Testis (tissue), 3 donors: ENCODE results near the gene DPP3. TPM values are rescaled to one million over a fixed set of nuclear protein-coding genes. Genes with fewer than 3 reads are reported as not detected.

Experiments
- DNase-seq: peaks from one replicate; pipeline ENCODE4 v3.0.0-alpha.2; 2019
- H3K27ac ChIP-seq, 2 donors: fragments of 200-600 bp; sonication (generic); one replicate each; pipeline ENCODE4 v1.5.1; 2019
- H3K27me3 ChIP-seq: fragments of 200-600 bp; sonication (generic); one replicate; pipeline ENCODE4 v1.5.1; 2019
- H3K36me3 ChIP-seq: fragments of 200-600 bp; sonication (generic); one replicate; pipeline ENCODE4 v1.5.1; 2017; ENCODE audit warnings: low read depth; ENCODE audit errors: missing control alignments
- H3K4me1 ChIP-seq: fragments of 200-600 bp; sonication (generic); one replicate; pipeline ENCODE4 v1.5.1; 2019
- H3K4me3 ChIP-seq, 2 donors: fragments of 200-600 bp; sonication (generic); one replicate each; pipeline ENCODE4 v1.5.1; 2017 to 2019
- H3K9me3 ChIP-seq: fragments of 200-600 bp; sonication (generic); one replicate; pipeline ENCODE4 v1.5.1; 2017
- POLR2A ChIP-seq: fragments of 450-650 bp; IDR thresholded peaks from one replicate; pipeline ENCODE4 v1.6.1; 2017; ENCODE audit warnings: antibody characterized with exemption, mild to moderate bottlenecking, moderate library complexity
- WGBS, 2 donors: methylation state at CpG; one replicate each; pipeline ENCODE4 v1.1.5; 2018; 5-methylcytosine and 5-hydroxymethylcytosine counted together
- intact Hi-C: fragments of 100-400 bp; cut with DNase I; formaldehyde crosslinking; loops from one replicate; pipeline ENCODE4 v1.15.1; 2023; ENCODE audit warnings: low total_unique reads
- polyA plus RNA-seq: library from polyadenylated mRNA; stranded (reverse); fragments of 350-450 nt; fragmentation: Illumina TruSeq; extraction: RNeasy Lipid Tissue Mini Kit (QIAGEN cat#74804); gene quantifications from one replicate; pipeline ENCODE4 v1.2.3, GENCODE V29; 2014; ENCODE audit warnings: low read depth, low replicate concordance; ENCODE audit not compliant: insufficient read depth
- total RNA-seq, 2 donors: library from RNA; depleted of rRNA; stranded (reverse); fragments of >200 nt; gene quantifications; one replicate each; pipeline ENCODE4 v1.2.3, GENCODE V29; 2016
- TF ChIP-seq, protein P1 (sequence below), 3 experiments: fragments of 450-650 bp in 2 of 3; fragments of 200-600 bp in 1 of 3; sonication (generic) in 1 of 3; IDR thresholded peaks; one replicate each; pipeline ENCODE4 v1.5.1; 2016 to 2019; ENCODE audit warnings: antibody characterized with exemption in 3 of 3, mild to moderate bottlenecking in 2 of 3, moderate library complexity in 1 of 3

The DPP3 gene
- total and polyA plus RNA-seq, 3 donors from 2014 or later, result 24.8 to 31.0 (median 29.3) TPM

- no peak for DNase-seq
- Histone ChIP-seq H3K27me3 (no peaks in the 10 kb centered on the region), H3K27ac (no peak overlapping the region), H3K9me3 (no peaks in the 10 kb centered on the region), H3K4me1 (no peaks in the 10 kb centered on the region), H3K4me3 (no peak overlapping the region), H3K36me3 (no peaks in the 10 kb centered on the region)
- WGBS, 2 donors, result 75 to 82% methylated on average over 17 to 19 of the region's 20 CpGs
- intact Hi-C loops, result no loop called here
- no peak for TF ChIP-seq POLR2A
- TF ChIP-seq, protein P1, sequence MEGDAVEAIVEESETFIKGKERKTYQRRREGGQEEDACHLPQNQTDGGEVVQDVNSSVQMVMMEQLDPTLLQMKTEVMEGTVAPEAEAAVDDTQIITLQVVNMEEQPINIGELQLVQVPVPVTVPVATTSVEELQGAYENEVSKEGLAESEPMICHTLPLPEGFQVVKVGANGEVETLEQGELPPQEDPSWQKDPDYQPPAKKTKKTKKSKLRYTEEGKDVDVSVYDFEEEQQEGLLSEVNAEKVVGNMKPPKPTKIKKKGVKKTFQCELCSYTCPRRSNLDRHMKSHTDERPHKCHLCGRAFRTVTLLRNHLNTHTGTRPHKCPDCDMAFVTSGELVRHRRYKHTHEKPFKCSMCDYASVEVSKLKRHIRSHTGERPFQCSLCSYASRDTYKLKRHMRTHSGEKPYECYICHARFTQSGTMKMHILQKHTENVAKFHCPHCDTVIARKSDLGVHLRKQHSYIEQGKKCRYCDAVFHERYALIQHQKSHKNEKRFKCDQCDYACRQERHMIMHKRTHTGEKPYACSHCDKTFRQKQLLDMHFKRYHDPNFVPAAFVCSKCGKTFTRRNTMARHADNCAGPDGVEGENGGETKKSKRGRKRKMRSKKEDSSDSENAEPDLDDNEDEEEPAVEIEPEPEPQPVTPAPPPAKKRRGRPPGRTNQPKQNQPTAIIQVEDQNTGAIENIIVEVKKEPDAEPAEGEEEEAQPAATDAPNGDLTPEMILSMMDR (IDR thresholded peaks at IDR 0.05), result peak in 2 of 3 experiments; percentile 21 to 38
Observed at GRCh38 chr11:66491315-66491935, 11.2 kb downstream of the DPP3 start.

DNA sequence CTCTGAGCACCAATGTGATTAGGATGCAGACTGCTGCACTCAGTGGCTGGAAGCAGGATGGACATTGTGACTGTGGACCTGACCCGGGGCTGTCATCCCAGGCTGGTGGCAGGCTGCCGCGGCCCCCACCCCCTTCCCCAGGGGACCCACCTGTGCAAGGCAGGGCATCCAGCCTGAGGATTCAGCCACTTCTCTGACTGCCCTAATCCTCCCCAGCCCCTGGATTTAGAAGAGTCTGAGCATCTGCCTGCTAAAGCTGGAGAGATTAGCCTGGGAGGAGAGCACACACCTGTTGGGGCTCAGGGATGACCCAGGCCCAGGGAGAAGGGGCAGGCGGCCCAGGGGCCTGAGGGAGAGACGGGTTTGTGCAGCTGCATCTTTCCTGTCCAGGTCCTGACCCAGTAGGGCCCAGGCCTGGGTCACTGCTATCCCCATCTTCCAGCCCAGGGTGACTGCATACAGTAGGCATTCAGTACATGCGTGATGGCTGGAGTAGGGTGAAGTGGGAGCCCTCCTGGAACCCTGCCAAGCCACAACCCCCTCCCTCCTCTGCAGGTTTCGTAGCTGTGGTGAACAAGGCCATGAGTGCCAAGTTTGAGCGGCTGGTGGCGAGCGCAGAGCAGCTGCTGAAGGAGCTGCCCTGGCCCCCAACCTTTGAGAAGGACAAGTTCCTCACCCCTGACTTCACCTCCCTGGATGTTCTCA lies 12.1 kb downstream of the DPP3 start:
- TF ChIP-seq, protein P1 (IDR thresholded peaks at IDR 0.05), result no peak
- no peak for TF ChIP-seq POLR2A
- no peaks in the 10 kb centered on the region for H3K36me3 ChIP-seq
- 94 to 100% methylated on average over 4 to 10 of the region's 10 CpGs for WGBS, 2 donors
- intact Hi-C loops, result no loop called here
- H3K4me1 ChIP-seq, result no peaks in the 10 kb centered on the region
- no peaks in the 10 kb centered on the region for H3K27me3 ChIP-seq
- no peak overlapping the region for H3K4me3 ChIP-seq
- no peaks in the 10 kb centered on the region for H3K9me3 ChIP-seq
- H3K27ac ChIP-seq, result no peak overlapping the region
- DNase-seq, result no peak

DNA sequence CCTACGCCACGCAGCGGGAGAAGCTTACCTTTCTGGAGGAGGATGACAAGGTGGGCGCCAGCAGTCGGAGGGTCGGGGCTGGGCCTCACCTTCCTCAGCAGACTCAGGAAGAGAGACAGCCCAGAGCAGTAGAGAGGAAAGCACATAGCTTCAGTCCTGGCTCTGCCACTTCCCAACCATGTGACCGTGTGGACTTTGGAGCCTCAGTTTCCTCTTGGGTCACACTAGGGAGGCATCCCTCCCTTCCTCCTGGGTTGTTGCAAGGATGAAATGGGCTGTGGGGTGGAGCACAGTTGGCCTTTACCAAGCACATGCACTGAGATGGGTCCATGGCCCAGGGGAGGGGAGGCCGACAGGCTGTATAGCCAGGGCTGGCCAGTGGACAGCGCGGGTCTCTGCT lies 12.9 kb downstream of the DPP3 start:
- no peaks in the 10 kb centered on the region for H3K4me1 ChIP-seq
- no peak overlapping the region for H3K27ac ChIP-seq
- no peaks in the 10 kb centered on the region for H3K36me3 ChIP-seq
- TF ChIP-seq POLR2A, result no peak
- TF ChIP-seq, protein P1 (IDR thresholded peaks at IDR 0.05), result no peak
- 94 to 97% methylated on average over 7 of the region's 10 CpGs for WGBS, 2 donors
- H3K27me3 ChIP-seq, result no peaks in the 10 kb centered on the region
- intact Hi-C loops, result no loop called here
- no peak overlapping the region for H3K4me3 ChIP-seq
- H3K9me3 ChIP-seq, result no peaks in the 10 kb centered on the region
- DNase-seq, result no peak

- DNase-seq, result no peak
- Histone ChIP-seq H3K27ac (no peak overlapping the region), H3K9me3 (no peaks in the 10 kb centered on the region), H3K4me1 (no peaks in the 10 kb centered on the region), H3K4me3 (no peak overlapping the region), H3K27me3 (no peaks in the 10 kb centered on the region), H3K36me3 (no peaks in the 10 kb centered on the region)
- WGBS, 2 donors, result 87 to 89% methylated on average over 7 of the region's 7 CpGs
- intact Hi-C loops, result no loop called here
- TF ChIP-seq, protein P1 (IDR thresholded peaks at IDR 0.05), result no peak
- TF ChIP-seq POLR2A, result no peak
Observed at GRCh38 chr11:66494458-66494857, 14.2 kb downstream of the DPP3 start.

DNA sequence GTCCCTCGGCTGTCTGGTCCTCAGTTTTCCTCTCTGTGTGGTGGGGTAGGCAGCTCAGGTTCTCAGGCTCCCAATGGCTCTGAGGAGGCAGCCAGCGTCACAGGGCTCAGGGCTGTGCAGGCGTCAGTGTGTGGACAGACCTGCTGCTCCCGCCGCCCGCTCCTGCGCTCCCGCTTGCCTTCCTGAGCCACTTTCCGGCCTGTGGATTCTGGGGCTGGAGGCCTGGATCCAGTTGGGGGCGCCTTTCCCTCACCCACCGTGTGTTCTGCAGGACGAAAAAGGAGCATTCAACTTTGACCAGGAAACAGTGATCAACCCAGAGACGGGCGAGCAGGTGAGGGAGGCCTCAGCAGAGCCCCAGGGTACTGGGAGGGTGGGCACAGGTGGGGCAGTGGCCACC lies 14.7 kb downstream of the DPP3 start:
- H3K36me3 ChIP-seq, result no peaks in the 10 kb centered on the region
- no peak for DNase-seq
- whole genome bisulfite sequencing, 2 donors, result 87 to 93% methylated on average over 3 to 14 of the region's 14 CpGs
- intact Hi-C loops, result no loop called here
- H3K27ac ChIP-seq, result no peak overlapping the region
- H3K4me3 ChIP-seq, result no peak overlapping the region
- no peaks in the 10 kb centered on the region for H3K27me3 ChIP-seq
- no peaks in the 10 kb centered on the region for H3K9me3 ChIP-seq
- TF ChIP-seq POLR2A, result no peak
- TF ChIP-seq, protein P1 (IDR thresholded peaks at IDR 0.05), result no peak
- no peaks in the 10 kb centered on the region for H3K4me1 ChIP-seq
